ENCODE data around the gene LHFPL4. TPM values are rescaled to one million over a fixed set of nuclear protein-coding genes. Genes with fewer than 3 reads are reported as not detected.
"Not testable (repeated sequence)": the region's sequence is repeated elsewhere in the genome, so short reads cannot be mapped to it uniquely, and the experiment has no call there.

Gene LHFPL4
- not detected in 2 replicates for total RNA-seq
- polyA plus RNA-seq (2012): 0.05 TPM

- no peak for DNase-seq (ENCODE audit: low read depth)
Observed at GRCh38 chr3:9553021-9553947, at the start of gene LHFPL4. TSS of gene LHFPL4 (minus strand) at chr3:9553822. CDS start at chr3:9552679, 1,143 bp downstream.

GRCh38 chr3:9602620-9603019, 49.0 kb upstream of the LHFPL4 start:
- DNase-seq (ENCODE audit: low read depth): no peak

- not testable (repeated sequence) for DNase-seq (ENCODE audit: low read depth)
Observed at GRCh38 chr3:9601006-9601581, 47.5 kb upstream of the LHFPL4 start.

GRCh38 chr3:9600597-9600996, 47.0 kb upstream of the LHFPL4 start:
- DNase-seq (ENCODE audit: low read depth): no peak

GRCh38 chr3:9598783-9599387, 45.3 kb upstream of the LHFPL4 start:
- DNase-seq (ENCODE audit: low read depth): peak; percentile 1

GRCh38 chr3:9595877-9596276, 42.3 kb upstream of the LHFPL4 start:
- DNase-seq (ENCODE audit: low read depth): no peak

- DNase-seq (ENCODE audit: low read depth): not testable (repeated sequence)
Observed at GRCh38 chr3:9591781-9592180, 38.2 kb upstream of the LHFPL4 start.

GRCh38 chr3:9590282-9590791, 36.7 kb upstream of the LHFPL4 start:
- DNase-seq (ENCODE audit: low read depth): no peak

- DNase-seq (ENCODE audit: low read depth): no peak
Observed at GRCh38 chr3:9583792-9584191, 30.2 kb upstream of the LHFPL4 start.

- no peak for DNase-seq (ENCODE audit: low read depth)
Observed at GRCh38 chr3:9583371-9583770, 29.7 kb upstream of the LHFPL4 start.

- DNase-seq (ENCODE audit: low read depth): no peak
Observed at GRCh38 chr3:9582332-9582731, 28.7 kb upstream of the LHFPL4 start.

- DNase-seq (ENCODE audit: low read depth): no peak
Observed at GRCh38 chr3:9581742-9582141, 28.1 kb upstream of the LHFPL4 start.

- no peak for DNase-seq (ENCODE audit: low read depth)
Observed at GRCh38 chr3:9569054-9569453, 15.4 kb upstream of the LHFPL4 start.

- DNase-seq (ENCODE audit: low read depth): no peak
Observed at GRCh38 chr3:9565316-9565715, 11.7 kb upstream of the LHFPL4 start.

- no peak for DNase-seq (ENCODE audit: low read depth)
Observed at GRCh38 chr3:9563851-9564250, 10.2 kb upstream of the LHFPL4 start.

GRCh38 chr3:9560056-9560455, 6.4 kb upstream of the LHFPL4 start:
- DNase-seq (ENCODE audit: low read depth): not testable (repeated sequence)

- no peak for DNase-seq (ENCODE audit: low read depth)
Observed at GRCh38 chr3:9553948-9554513, 409 bp upstream of the LHFPL4 start.

GRCh38 chr3:9552252-9552999, 1.2 kb downstream of the LHFPL4 start:
- DNase-seq (ENCODE audit: low read depth): peak; percentile 30

GRCh38 chr3:9550999-9551398, 2.6 kb downstream of the LHFPL4 start:
- DNase-seq (ENCODE audit: low read depth): no peak

- no peak for DNase-seq (ENCODE audit: low read depth)
Observed at GRCh38 chr3:9549600-9549999, 4.0 kb downstream of the LHFPL4 start.

GRCh38 chr3:9548991-9549390, 4.6 kb downstream of the LHFPL4 start:
- DNase-seq (ENCODE audit: low read depth): no peak

Data from myocyte (in vitro differentiated cells).